ENCODE data around the gene CROCC2. TPM values are rescaled to one million over a fixed set of nuclear protein-coding genes. Genes with fewer than 3 reads are reported as not detected.

CROCC2 gene
- total and polyA plus RNA-seq, 9 donors, result 0.04 to 0.50 (median 0.21) TPM; not detected in 1

DNA sequence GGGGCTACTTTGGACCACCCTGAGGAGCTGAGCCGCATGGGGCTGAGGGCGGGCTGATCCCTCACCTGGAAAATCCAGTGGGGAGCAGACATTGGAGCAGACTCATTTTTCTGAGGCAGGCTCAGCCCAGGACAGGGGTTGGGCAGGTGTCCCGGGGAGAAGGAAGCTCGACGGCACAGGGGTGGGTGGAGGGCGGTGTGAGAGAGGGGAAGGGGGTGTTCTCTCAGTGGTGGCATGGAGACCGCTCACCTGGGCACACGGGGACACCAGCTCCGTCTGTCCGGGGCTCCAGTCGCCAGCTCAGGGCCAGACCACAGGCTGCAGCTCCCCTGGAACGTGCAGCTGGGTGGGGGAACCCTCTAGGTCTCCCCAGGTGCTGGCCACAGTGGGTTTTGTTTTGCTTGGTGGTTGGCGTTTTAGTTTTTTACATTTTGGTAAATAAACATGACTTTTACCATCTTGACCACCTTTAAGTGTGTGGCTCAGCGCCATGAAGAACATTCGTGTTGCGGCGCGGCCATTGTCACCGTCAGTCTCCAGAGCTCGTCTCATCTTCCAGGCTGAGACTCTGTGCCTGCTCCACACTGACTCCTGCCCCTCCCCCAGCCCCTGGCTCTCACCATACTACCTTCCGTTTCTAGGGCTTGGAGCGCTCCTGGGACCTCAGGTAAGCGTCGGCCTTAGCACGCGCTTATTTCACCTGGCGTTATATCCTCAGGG lies 5.8 kb upstream of the CROCC2 start:
- H3K27me3 ChIP-seq (ENCODE audit: control insufficient read depth, insufficient read depth, low read length), result peaks cover 6% of the 10 kb centered on the region

DNA sequence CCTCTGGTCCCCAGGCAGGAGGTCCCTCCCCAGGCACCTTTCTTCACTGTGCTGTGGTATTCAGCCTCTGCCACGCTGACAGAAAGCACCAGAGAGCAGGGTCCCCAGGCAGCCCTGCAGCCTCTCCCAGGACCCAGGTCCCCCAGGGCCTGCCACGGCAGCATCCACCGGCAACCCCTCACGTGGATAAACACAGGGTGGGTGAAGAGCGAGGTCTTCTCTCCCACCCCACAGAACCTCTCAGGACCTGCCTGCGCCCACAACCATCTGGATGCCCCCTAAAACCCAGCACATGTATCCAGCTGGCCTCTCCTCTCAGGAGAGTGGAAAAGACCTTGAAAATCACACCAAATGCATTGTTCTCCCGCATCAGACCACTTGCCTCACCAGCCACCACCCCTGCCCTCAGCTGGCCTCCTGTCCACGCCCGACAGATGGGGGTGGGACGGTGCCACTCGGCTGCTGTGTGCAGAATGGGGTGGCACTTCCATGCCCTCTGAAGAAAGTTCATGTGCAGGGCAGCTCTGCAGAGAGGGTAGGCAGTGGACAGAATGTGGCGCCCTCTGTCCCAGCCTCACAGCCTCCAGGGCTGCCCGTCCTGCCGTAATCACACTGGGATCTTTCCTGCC lies 4.0 kb upstream of the CROCC2 start:
- no peak for DNase-seq
- no peak overlapping the region for H3K27ac ChIP-seq (ENCODE audit: low read length)
- no peaks in the 10 kb centered on the region for H3K36me3 ChIP-seq (ENCODE audit: control insufficient read depth, insufficient read depth, low read length)
- WGBS (ENCODE audit: insufficient coverage), result 93% methylated on average over 7 of the region's 14 CpGs
- no peaks in the 10 kb centered on the region for H3K9me3 ChIP-seq (replicated peaks; ENCODE audit: control insufficient read depth, low read depth, low read length)
- H3K27me3 ChIP-seq (ENCODE audit: control insufficient read depth, insufficient read depth, low read length), result peaks cover 18% of the 10 kb centered on the region
- H3K4me3 ChIP-seq (ENCODE audit: low read length), result no peak overlapping the region
- H3K4me1 ChIP-seq (ENCODE audit: control insufficient read depth, insufficient read depth, low read length), result peaks cover 24% of the 10 kb centered on the region

More for the DNA sequence above, 5.8 kb upstream of the CROCC2 start:
- no peak overlapping the region for H3K27ac ChIP-seq (ENCODE audit: low read length)
- H3K4me1 ChIP-seq (ENCODE audit: control insufficient read depth, insufficient read depth, low read length), result peaks cover 24% of the 10 kb centered on the region
- no peak for DNase-seq
- H3K36me3 ChIP-seq (ENCODE audit: control insufficient read depth, insufficient read depth, low read length), result no peaks in the 10 kb centered on the region
- H3K9me3 ChIP-seq (replicated peaks; ENCODE audit: control insufficient read depth, low read depth, low read length), result no peaks in the 10 kb centered on the region
- no peak overlapping the region for H3K4me3 ChIP-seq (ENCODE audit: low read length)
- WGBS (ENCODE audit: insufficient coverage), result 90% methylated on average over 22 of the region's 27 CpGs

DNA sequence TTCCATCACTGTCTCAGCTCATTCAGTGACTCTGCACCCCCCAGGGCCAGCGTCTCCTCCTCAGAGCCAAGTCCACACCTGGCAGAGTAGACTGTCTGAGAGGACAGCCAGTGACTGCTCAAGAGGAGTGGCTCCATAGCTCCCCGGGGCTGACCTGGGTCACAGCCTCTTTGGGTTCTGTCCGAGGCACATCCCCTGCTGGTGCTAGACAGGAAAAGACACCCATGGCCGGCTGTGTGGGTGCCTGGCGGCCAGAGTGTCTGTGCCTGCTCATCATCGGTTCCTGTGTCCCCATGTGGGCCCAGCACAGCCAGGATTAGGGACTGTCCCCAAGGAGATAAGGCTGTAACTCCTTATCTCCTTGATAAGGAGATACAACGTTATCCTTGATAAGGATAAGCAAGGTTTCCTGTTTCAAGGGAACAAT lies 3.5 kb upstream of the CROCC2 start:
- Histone ChIP-seq H3K4me3 (ENCODE audit: low read length) (no peak overlapping the region), H3K36me3 (ENCODE audit: control insufficient read depth, insufficient read depth, low read length) (no peaks in the 10 kb centered on the region), H3K4me1 (ENCODE audit: control insufficient read depth, insufficient read depth, low read length) (peaks cover 24% of the 10 kb centered on the region), H3K27me3 (ENCODE audit: control insufficient read depth, insufficient read depth, low read length) (peaks cover 21% of the 10 kb centered on the region), H3K9me3 (replicated peaks; ENCODE audit: control insufficient read depth, low read depth, low read length) (no peaks in the 10 kb centered on the region), H3K27ac (ENCODE audit: low read length) (no peak overlapping the region)
- 67% methylated on average over 7 of the region's 7 CpGs for WGBS (ENCODE audit: insufficient coverage)
- no peak for DNase-seq

DNA sequence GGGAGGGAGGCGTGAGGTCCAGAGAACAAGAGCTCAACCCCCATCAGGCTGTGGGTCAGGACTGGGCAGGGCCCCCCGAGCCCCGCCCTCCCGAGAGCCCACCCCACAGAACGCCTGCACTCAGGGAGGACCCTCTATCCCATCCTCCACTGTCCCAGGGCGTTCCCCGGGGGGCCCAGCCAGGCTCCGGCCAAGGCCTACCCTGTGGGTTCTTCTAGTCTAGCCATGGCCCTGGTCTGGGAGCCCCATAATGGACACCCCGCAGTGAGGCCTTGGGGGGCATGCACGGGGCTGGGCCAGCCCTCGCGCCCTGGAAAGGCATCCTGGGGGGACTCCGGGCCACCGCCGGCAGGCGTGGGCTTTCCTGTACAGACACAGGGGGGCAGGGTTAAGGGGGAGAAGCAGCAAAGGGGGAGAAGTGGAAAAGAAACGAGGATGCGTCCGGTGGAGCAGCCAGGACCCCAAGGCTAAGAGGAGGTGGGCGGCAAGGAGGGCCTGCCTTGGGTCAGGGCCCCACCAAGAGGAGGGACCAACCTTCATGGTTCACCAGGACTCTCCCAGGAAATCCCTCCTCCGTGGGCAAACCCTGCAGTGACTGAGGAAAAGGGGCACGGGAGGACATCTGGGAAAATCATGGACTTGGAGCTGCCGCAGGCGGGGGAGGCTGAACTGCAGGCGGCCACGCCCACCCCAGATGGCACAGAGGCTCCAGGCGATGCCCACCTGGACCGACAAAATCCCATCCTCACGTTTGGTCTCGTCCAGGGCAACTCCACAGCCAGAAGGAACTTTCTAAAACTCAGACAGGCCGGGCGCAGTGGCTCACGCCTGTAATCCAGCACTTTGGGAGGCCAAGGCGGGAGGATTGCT lies 2.7 kb upstream of the CROCC2 start:
- Histone ChIP-seq H3K4me1 (ENCODE audit: control insufficient read depth, insufficient read depth, low read length) (peaks cover 17% of the 10 kb centered on the region), H3K36me3 (ENCODE audit: control insufficient read depth, insufficient read depth, low read length) (no peaks in the 10 kb centered on the region), H3K4me3 (ENCODE audit: low read length) (no peak overlapping the region), H3K9me3 (replicated peaks; ENCODE audit: control insufficient read depth, low read depth, low read length) (no peaks in the 10 kb centered on the region), H3K27me3 (ENCODE audit: control insufficient read depth, insufficient read depth, low read length) (peaks cover 21% of the 10 kb centered on the region), H3K27ac (ENCODE audit: low read length) (no peak overlapping the region)
- WGBS (ENCODE audit: insufficient coverage), result 78% methylated on average over 29 of the region's 34 CpGs
- no peak for DNase-seq

DNA sequence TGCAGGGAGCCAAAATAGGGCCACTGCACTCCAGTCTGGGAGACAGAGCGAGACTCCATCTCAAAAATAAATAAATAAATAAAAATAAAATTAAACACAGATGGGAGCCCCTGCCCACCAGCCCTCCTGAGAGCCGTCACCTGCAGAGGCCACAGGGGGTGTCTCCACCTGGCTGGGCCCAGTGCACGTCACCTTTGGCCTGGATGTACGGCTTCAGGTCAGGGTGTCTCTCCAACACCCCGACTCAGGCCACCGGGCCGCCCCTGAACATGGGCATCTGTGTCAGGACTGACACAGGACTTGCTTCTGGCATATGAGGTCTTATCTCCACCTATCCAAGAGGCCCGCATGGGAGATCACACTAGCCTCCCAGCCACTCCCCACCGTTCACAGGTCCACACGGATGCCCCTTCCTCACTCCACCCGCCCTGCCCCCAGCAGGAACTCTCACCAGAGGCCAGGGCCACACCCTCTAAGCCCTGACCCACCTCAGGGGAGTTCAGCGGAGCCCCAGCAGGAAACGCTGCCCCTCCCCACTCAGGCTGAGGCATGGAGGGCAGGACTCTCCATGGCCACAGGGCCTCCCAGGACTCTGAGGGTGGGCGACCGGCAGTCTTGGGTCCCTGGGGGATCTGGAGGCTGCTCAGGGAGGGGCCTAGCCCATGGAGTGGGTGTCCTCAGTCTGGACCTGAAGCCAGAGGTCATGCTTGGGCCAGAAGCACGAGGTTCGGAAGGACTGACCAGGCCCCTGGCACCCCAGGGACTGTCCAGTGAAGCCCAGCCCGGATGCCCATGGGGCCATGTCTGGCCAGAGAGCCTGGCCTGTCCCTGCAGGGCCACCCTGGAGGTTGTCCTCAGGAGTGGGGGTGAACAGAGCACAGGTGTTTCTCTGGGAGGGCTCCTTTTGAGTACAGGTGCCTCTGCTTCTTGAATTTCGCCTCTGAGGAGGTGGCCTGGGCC lies 1.6 kb upstream of the CROCC2 start:
- 70% methylated on average over 16 of the region's 19 CpGs for WGBS (ENCODE audit: insufficient coverage)
- peaks cover 6% of the 10 kb centered on the region for H3K4me1 ChIP-seq (ENCODE audit: control insufficient read depth, insufficient read depth, low read length)
- DNase-seq, result no peak
- no peaks in the 10 kb centered on the region for H3K9me3 ChIP-seq (replicated peaks; ENCODE audit: control insufficient read depth, low read depth, low read length)
- H3K27ac ChIP-seq (ENCODE audit: low read length), result no peak overlapping the region
- H3K4me3 ChIP-seq (ENCODE audit: low read length), result no peak overlapping the region
- H3K36me3 ChIP-seq (ENCODE audit: control insufficient read depth, insufficient read depth, low read length), result no peaks in the 10 kb centered on the region
- peaks cover 21% of the 10 kb centered on the region for H3K27me3 ChIP-seq (ENCODE audit: control insufficient read depth, insufficient read depth, low read length)

DNA sequence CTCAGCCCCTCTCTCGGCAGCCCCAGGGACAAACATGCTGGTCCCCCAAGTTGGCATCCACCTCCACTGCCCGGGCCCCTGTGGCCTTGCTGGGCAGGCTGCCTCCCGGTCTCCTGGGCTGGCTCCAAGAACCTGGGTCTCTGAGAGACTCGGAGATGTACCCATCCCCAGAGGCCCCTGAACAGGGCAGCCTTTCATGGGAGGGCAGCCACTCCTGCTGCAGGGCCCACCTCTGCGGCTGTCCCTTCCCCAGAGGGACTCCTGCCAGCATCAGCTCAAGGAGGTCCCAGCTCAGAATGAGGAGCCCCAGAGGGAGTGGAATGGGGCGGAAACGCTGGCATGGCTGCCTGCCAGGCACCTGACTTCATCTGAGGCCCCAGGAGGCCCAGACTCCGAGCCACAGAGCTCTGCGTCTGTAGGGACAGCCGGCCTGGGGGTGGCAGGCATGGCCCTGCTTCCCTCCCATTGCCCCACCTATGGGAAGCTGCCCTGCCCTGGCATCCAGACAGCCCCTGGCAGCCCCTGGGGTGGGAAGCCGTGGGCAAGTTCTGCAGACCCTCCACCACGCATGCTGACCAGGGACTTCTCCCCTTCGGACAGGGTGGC lies 857 bp upstream of the CROCC2 start:
- H3K4me1 ChIP-seq (ENCODE audit: control insufficient read depth, insufficient read depth, low read length), result peaks cover 9% of the 10 kb centered on the region
- H3K9me3 ChIP-seq (replicated peaks; ENCODE audit: control insufficient read depth, low read depth, low read length), result no peaks in the 10 kb centered on the region
- no peak overlapping the region for H3K4me3 ChIP-seq (ENCODE audit: low read length)
- WGBS (ENCODE audit: insufficient coverage), result 66% methylated on average over 12 of the region's 13 CpGs
- H3K27me3 ChIP-seq (ENCODE audit: control insufficient read depth, insufficient read depth, low read length), result peaks cover 21% of the 10 kb centered on the region
- no peak for DNase-seq
- no peaks in the 10 kb centered on the region for H3K36me3 ChIP-seq (ENCODE audit: control insufficient read depth, insufficient read depth, low read length)
- no peak overlapping the region for H3K27ac ChIP-seq (ENCODE audit: low read length)

DNA sequence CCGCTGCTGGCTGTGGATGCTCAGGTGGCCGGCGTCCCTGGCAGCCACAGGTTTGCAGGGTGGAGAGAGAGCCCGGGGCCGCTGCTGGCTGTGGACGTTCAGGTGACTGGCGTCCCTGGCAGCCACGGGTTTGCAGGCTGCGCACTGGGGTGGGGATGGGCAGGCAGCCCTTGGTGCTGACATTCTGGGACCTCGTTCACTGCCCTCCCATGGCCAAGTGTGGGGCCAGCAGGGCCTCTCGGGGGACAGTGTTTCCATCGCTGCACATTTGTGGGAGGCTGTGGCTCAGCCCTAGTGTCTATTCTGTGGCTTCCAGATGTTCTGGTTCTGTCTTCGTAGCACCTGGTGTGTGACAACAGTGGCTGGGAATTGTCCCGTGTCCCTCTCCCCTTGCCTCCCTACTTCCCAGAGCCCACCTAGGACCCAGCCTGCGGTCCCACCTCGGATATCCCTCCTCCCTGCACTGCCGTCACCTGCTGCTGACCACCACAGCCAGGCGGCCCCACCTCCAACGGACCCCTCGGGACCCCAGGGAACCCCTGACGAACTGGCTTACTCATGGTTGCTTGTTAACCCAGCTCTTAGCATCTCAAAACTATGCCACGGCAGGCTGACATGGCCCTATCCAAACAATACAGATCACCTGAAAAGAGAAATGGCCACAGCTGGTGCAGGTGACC lies 915 bp downstream of the CROCC2 start:
- Histone ChIP-seq H3K9me3 (replicated peaks; ENCODE audit: control insufficient read depth, low read depth, low read length) (no peaks in the 10 kb centered on the region), H3K4me3 (ENCODE audit: low read length) (no peak overlapping the region), H3K27ac (ENCODE audit: low read length) (no peak overlapping the region), H3K36me3 (ENCODE audit: control insufficient read depth, insufficient read depth, low read length) (no peaks in the 10 kb centered on the region), H3K4me1 (ENCODE audit: control insufficient read depth, insufficient read depth, low read length) (peaks cover 9% of the 10 kb centered on the region), H3K27me3 (ENCODE audit: control insufficient read depth, insufficient read depth, low read length) (peaks cover 26% of the 10 kb centered on the region)
- no peak for DNase-seq
- 51% methylated on average over 14 of the region's 22 CpGs for WGBS (ENCODE audit: insufficient coverage)

DNA sequence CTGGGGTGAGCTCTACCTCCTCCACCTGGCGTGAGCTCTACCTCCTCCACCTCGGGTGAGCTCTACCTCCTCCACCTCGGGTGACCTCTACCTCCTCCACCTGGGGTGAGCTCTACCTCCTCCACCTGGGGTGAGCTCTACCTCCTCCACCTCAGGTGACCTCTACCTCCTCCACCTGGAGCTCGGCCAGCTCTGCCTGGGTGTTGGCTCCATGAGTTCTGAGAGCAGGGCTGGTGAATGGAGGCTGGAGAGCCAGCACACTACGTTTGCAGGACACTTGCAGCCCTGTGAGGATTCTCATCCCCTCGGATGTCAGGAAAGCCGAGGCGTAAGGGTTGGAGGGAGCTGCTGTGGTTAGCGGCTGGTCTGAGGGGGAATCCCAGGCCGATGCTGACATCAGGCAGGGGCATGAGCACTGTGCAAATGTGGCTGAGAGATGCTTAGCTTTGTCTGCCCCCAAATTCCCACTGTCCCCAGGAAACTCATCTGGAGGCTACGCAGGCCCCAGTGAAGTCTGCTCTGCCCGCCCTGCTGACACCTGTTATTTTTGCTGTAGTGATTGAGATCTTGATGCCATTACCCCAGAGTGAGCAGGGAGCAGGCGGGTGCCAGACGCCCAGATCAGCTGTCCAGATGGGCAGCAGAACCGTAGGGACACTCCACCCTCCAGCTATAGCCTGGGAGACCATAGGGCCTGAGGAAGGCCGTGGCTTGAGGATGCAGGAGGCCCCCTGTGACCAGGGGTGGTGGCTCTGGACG lies 3.3 kb downstream of the CROCC2 start:
- H3K27ac ChIP-seq (ENCODE audit: low read length), result no peak overlapping the region
- no peaks in the 10 kb centered on the region for H3K9me3 ChIP-seq (replicated peaks; ENCODE audit: control insufficient read depth, low read depth, low read length)
- H3K4me1 ChIP-seq (ENCODE audit: control insufficient read depth, insufficient read depth, low read length), result peaks cover 16% of the 10 kb centered on the region
- H3K4me3 ChIP-seq (ENCODE audit: low read length), result no peak overlapping the region
- no peak for DNase-seq
- 59% methylated on average over 3 of the region's 17 CpGs for WGBS (ENCODE audit: insufficient coverage)
- peaks cover 40% of the 10 kb centered on the region for H3K27me3 ChIP-seq (ENCODE audit: control insufficient read depth, insufficient read depth, low read length)
- H3K36me3 ChIP-seq (ENCODE audit: control insufficient read depth, insufficient read depth, low read length), result no peaks in the 10 kb centered on the region

All from muscle of leg (tissue), 11 donors.